GM12874 (cell line): ENCODE data around the gene DAG1.

Source experiments
- CTCF ChIP-seq: IDR thresholded peaks from 2 replicates; pipeline ENCODE4 v1.5.1; 2011; ENCODE audit warnings: low read depth, mild to moderate bottlenecking, control low read depth, low read length, moderate library complexity; ENCODE audit not compliant: insufficient read depth

Gene DAG1

GRCh38 chr3:49563040-49563578 lies 93.0 kb downstream of the DAG1 start:
- TF ChIP-seq CTCF, result 0 out of 2 replicates have a peak, but pooled peaks have one; percentile 1

- no peak for TF ChIP-seq CTCF
These were observed 93.7 kb downstream of the DAG1 start for GRCh38 chr3:49563766-49564165.

DNA sequence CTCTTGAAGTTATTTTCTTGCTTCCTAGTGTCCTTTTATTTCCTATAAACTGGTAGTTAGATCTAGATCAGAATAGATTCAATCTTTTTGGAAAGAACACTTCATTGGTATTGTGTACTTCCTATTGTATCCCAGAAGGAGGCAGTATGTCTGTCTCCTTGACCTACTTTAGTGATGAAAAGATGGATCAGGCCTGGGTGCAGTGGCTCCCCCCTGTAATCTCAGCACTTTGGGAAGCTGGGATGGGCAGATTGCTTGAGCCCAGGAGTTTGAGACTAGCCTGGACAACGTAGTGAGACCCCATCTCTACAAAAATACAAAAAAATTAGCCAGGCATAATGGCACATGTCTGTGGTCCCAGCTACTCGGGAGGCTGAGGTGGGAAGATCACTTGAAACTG lies 96.2 kb downstream of the DAG1 start:
- peak; percentile 18; the same call in 1 of the 2 replicates for TF ChIP-seq CTCF

DNA sequence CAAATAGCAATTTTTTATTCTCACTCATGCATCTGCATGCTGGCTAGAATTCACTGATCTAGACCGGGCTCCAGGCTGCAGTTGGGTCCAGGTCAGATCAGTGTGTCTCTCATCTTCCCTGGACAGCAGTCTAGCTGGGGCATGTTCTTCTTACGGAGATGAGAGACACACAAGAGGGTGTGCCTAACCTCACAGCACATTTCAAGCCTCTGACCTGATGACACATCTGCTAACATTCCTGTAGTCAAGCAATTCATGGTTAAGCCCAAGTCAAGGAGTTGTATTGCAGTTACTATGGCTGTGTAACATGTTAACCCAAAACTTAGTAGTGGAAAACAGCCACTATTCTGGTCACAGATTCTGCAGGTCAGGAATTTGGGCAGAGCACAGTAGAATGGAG lies 97.3 kb downstream of the DAG1 start:
- no peak for TF ChIP-seq CTCF

GRCh38 chr3:49568965-49569364 lies 98.9 kb downstream of the DAG1 start:
- no peak for TF ChIP-seq CTCF

GRCh38 chr3:49570028-49570654 lies 100.1 kb downstream of the DAG1 start:
- no peak for TF ChIP-seq CTCF

GRCh38 chr3:49582177-49582576 lies 112.1 kb downstream of the DAG1 start:
- TF ChIP-seq CTCF, result no peak
